ENCODE data around the gene GPX4. TPM values are rescaled to one million over a fixed set of nuclear protein-coding genes. Genes with fewer than 3 reads are reported as not detected.

Gene GPX4
- total RNA-seq, 4 donors from 2014 or later = 267 to 359 (median 344) TPM

- TF ChIP-seq POLR2A (IDR thresholded peaks at IDR 0.05) (no peak), POLR2AphosphoS5 (IDR thresholded peaks at IDR 0.05) (no peak), EP300 (IDR thresholded peaks at IDR 0.05) (no peak)
- TF ChIP-seq, protein P1, sequence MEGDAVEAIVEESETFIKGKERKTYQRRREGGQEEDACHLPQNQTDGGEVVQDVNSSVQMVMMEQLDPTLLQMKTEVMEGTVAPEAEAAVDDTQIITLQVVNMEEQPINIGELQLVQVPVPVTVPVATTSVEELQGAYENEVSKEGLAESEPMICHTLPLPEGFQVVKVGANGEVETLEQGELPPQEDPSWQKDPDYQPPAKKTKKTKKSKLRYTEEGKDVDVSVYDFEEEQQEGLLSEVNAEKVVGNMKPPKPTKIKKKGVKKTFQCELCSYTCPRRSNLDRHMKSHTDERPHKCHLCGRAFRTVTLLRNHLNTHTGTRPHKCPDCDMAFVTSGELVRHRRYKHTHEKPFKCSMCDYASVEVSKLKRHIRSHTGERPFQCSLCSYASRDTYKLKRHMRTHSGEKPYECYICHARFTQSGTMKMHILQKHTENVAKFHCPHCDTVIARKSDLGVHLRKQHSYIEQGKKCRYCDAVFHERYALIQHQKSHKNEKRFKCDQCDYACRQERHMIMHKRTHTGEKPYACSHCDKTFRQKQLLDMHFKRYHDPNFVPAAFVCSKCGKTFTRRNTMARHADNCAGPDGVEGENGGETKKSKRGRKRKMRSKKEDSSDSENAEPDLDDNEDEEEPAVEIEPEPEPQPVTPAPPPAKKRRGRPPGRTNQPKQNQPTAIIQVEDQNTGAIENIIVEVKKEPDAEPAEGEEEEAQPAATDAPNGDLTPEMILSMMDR (IDR thresholded peaks at IDR 0.05) = no peak
- Histone ChIP-seq H3K4me3 (no peak overlapping the region), H3K27ac (peak overlapping the region; percentile 57), H3K27me3 (no peaks in the 10 kb centered on the region), H3K36me3 (peaks cover 29% of the 10 kb centered on the region), H3K4me1 (peaks cover 55% of the 10 kb centered on the region), H3K9me3 (no peaks in the 10 kb centered on the region)
- 86% methylated on average over 15 of the region's 17 CpGs for WGBS
- DNase-seq (ENCODE audit: low spot score in 2 of 2) = no peak
These were observed 31.7 kb downstream of the GPX4 start for GRCh38 chr19:1135454-1135853.

GRCh38 chr19:1136201-1136600, 32.4 kb downstream of the GPX4 start:
- Histone ChIP-seq H3K4me1 (peaks cover 48% of the 10 kb centered on the region), H3K27ac (peak overlapping the region; percentile 57), H3K9me3 (no peaks in the 10 kb centered on the region), H3K36me3 (peaks cover 34% of the 10 kb centered on the region), H3K27me3 (no peaks in the 10 kb centered on the region), H3K4me3 (no peak overlapping the region)
- DNase-seq (ENCODE audit: low spot score in 2 of 2) = no peak
- TF ChIP-seq EP300 (IDR thresholded peaks at IDR 0.05) (no peak), POLR2A (IDR thresholded peaks at IDR 0.05) (no peak)
- TF ChIP-seq, protein P1 (IDR thresholded peaks at IDR 0.05) = no peak
- WGBS = 57% methylated on average over 3 of the region's 12 CpGs

DNA sequence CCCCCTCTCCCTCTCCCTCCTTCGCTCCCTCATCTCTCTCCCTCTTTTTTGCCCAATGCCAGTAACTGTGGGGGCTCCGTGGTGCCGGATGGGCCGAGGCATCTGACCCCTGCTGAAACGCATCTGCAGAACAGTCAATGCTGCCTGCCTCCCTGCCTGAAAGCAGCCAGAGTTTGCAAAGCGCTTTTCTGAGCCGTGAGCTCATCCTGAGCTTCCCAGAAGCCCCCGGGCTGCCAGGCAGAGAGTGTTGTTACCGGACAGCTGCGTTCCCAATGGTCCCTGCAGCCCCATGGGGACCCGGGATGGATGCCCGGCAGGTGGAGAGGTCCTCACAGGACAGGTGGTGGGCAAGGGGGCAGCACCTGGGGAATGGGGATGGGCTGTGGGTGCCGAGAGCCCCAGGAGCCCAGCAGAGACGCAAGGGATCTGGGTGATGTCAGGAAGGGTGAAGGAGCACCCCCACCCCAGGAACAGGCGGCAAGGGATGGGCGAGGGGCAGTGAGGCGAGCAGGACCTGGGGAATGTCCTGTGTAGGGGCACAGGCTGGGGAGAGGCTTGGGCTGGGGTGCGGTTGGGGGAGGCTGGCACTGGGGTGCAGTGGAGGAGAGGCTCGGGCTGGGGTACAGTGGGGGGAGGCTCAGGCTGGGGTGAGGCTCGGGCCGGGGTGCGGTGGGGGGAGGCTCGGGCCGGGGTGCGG, 33.0 kb downstream of the GPX4 start:
- Histone ChIP-seq H3K36me3 (peaks cover 34% of the 10 kb centered on the region), H3K27ac (peak overlapping the region; percentile 57)
- WGBS = 74% methylated on average over 10 of the region's 25 CpGs

GRCh38 chr19:1138121-1138520, 34.3 kb downstream of the GPX4 start:
- no peak overlapping the region for H3K4me3 ChIP-seq
- H3K36me3 ChIP-seq = peaks cover 43% of the 10 kb centered on the region
- no peak for DNase-seq (ENCODE audit: low spot score in 2 of 2)

More for the DNA sequence above, 33.0 kb downstream of the GPX4 start:
- peaks cover 42% of the 10 kb centered on the region for H3K4me1 ChIP-seq
- no peak for DNase-seq (ENCODE audit: low spot score in 2 of 2)
- H3K4me3 ChIP-seq = no peak overlapping the region
- TF ChIP-seq POLR2A (IDR thresholded peaks at IDR 0.05) (no peak), EP300 (IDR thresholded peaks at IDR 0.05) (no peak), POLR2AphosphoS5 (IDR thresholded peaks at IDR 0.05) (no peak)
- TF ChIP-seq, protein P1 (IDR thresholded peaks at IDR 0.05) = no peak
- no peaks in the 10 kb centered on the region for H3K9me3 ChIP-seq
- no peaks in the 10 kb centered on the region for H3K27me3 ChIP-seq

GRCh38 chr19:1139126-1139525, 35.3 kb downstream of the GPX4 start:
- no peaks in the 10 kb centered on the region for H3K27me3 ChIP-seq
- H3K36me3 ChIP-seq = peaks cover 53% of the 10 kb centered on the region
- whole genome bisulfite sequencing = 90% methylated on average over 15 of the region's 15 CpGs
- peaks cover 18% of the 10 kb centered on the region for H3K4me1 ChIP-seq
- TF ChIP-seq POLR2AphosphoS5 (IDR thresholded peaks at IDR 0.05) (no peak), POLR2A (IDR thresholded peaks at IDR 0.05) (no peak), EP300 (IDR thresholded peaks at IDR 0.05) (no peak)
- TF ChIP-seq, protein P1 (IDR thresholded peaks at IDR 0.05) = no peak
- no peak overlapping the region for H3K4me3 ChIP-seq
- no peak for DNase-seq (ENCODE audit: low spot score in 2 of 2)
- H3K27ac ChIP-seq = no peak overlapping the region
- H3K9me3 ChIP-seq = no peaks in the 10 kb centered on the region

More at GRCh38 chr19:1138121-1138520, 34.3 kb downstream of the GPX4 start:
- TF ChIP-seq, protein P1 (IDR thresholded peaks at IDR 0.05) = no peak
- TF ChIP-seq POLR2A (IDR thresholded peaks at IDR 0.05) (no peak), POLR2AphosphoS5 (IDR thresholded peaks at IDR 0.05) (no peak), EP300 (IDR thresholded peaks at IDR 0.05) (no peak)
- WGBS = 87% methylated on average over 7 of the region's 11 CpGs
- no peaks in the 10 kb centered on the region for H3K9me3 ChIP-seq
- H3K4me1 ChIP-seq = peaks cover 28% of the 10 kb centered on the region
- no peak overlapping the region for H3K27ac ChIP-seq
- no peaks in the 10 kb centered on the region for H3K27me3 ChIP-seq

Data from suprapubic skin (tissue), 4 donors.